IPS-20b (cell line): ENCODE data around the gene LANCL2.

ENCODE experiments used
- H3K27ac ChIP-seq: one replicate; pipeline ENCODE4 v1.5.1; 2013; ENCODE audit warnings: low read length
- H3K27me3 ChIP-seq: 2 replicates; pipeline ENCODE4 v1.6.1; 2013; ENCODE audit warnings: mild to moderate bottlenecking, low read length, inconsistent platforms; ENCODE audit not compliant: insufficient read depth
- H3K36me3 ChIP-seq: 2 replicates; pipeline ENCODE4 v1.6.1; 2013; ENCODE audit warnings: low read depth, mild to moderate bottlenecking, inconsistent platforms, low read length, moderate library complexity; ENCODE audit not compliant: insufficient read depth
- H3K4me1 ChIP-seq: 2 replicates; pipeline ENCODE4 v1.6.1; 2013; ENCODE audit warnings: mild to moderate bottlenecking, control low read depth, inconsistent platforms, low read length, moderate library complexity; ENCODE audit not compliant: insufficient read depth
- H3K4me3 ChIP-seq: 2 replicates; pipeline ENCODE4 v1.5.1; 2013; ENCODE audit warnings: mild to moderate bottlenecking, low read length, inconsistent platforms
- H3K9ac ChIP-seq: 2 replicates; pipeline ENCODE4 v1.6.1; 2013; ENCODE audit warnings: low read depth, mild to moderate bottlenecking, inconsistent platforms, low read length, moderate library complexity
- H3K9me3 ChIP-seq: 2 replicates; pipeline ENCODE4 v1.6.1; 2013; ENCODE audit warnings: mild to moderate bottlenecking, low read depth, low read length, inconsistent platforms; ENCODE audit not compliant: insufficient read depth

Gene LANCL2

GRCh38 chr7:55431898-55432297 is 66.8 kb downstream of the LANCL2 start:
- peaks cover 5% of the 10 kb centered on the region; the same call in 1 of the 2 replicates for H3K4me1 ChIP-seq
- no peaks in the 10 kb centered on the region for H3K9me3 ChIP-seq
- no peaks in the 10 kb centered on the region for H3K27me3 ChIP-seq
- no peak overlapping the region for H3K9ac ChIP-seq
- no peak overlapping the region for H3K4me3 ChIP-seq
- H3K36me3 ChIP-seq = no peaks in the 10 kb centered on the region
- no peak overlapping the region for H3K27ac ChIP-seq

- Histone ChIP-seq H3K4me3 (no peak overlapping the region), H3K9ac (no peak overlapping the region)
These were observed 67.4 kb downstream of the LANCL2 start for GRCh38 chr7:55432506-55432905.

GRCh38 chr7:55432939-55433784 is 68.0 kb downstream of the LANCL2 start:
- no peaks in the 10 kb centered on the region for H3K9me3 ChIP-seq
- no peak overlapping the region for H3K9ac ChIP-seq
- no peaks in the 10 kb centered on the region for H3K36me3 ChIP-seq
- no peaks in the 10 kb centered on the region for H3K27me3 ChIP-seq
- no peaks in the 10 kb centered on the region for H3K4me1 ChIP-seq
- no peak overlapping the region for H3K27ac ChIP-seq
- H3K4me3 ChIP-seq = no peak overlapping the region

More at GRCh38 chr7:55432506-55432905, 67.4 kb downstream of the LANCL2 start:
- Histone ChIP-seq H3K4me1 (no peaks in the 10 kb centered on the region; the same call in 1 of the 2 replicates), H3K27me3 (no peaks in the 10 kb centered on the region), H3K36me3 (no peaks in the 10 kb centered on the region), H3K27ac (no peak overlapping the region), H3K9me3 (no peaks in the 10 kb centered on the region)

DNA sequence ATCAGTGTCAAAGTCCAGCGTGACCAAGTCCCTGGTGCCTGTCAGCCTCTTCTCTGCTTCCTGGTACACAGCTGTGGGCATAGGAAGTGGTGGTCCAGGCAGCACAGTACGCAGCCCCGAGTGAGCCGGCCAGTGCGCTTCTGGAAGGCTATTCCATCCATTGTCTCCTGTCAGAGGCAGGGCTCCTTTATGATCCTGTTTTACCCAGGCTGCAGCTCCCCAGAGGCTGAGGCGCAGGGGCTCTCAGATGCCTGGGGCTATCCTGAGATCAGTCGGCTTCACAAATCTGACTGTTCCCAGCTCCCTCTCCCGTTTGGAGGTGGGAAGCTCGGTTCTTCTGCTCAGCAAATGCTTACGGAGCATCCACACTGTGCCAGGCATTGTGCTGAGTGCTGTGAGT is 70.3 kb downstream of the LANCL2 start:
- H3K4me3 ChIP-seq = no peak overlapping the region
- no peak overlapping the region for H3K27ac ChIP-seq
- no peak overlapping the region for H3K9ac ChIP-seq
- H3K4me1 ChIP-seq = no peaks in the 10 kb centered on the region
- H3K27me3 ChIP-seq = no peaks in the 10 kb centered on the region
- H3K36me3 ChIP-seq = no peaks in the 10 kb centered on the region
- no peaks in the 10 kb centered on the region for H3K9me3 ChIP-seq

DNA sequence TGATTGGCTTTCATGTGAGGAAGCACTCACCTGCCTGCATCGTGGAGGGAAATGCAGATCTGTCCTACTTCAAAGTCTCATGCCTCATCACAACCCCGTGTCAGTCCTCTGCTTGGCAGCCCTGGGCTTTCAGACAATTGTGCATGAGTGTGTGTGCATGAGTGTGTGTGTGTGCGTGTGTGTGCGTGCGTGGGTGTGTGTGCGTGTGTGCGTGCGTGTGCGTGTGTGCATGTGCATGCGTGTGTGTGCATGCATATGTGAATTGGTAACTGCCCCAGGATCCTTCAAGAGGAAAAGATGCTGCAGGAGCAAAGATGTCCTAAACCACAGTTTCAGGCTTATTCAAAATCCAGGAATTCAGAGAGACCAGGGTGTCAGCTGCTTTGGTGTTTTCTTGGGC is 71.3 kb downstream of the LANCL2 start:
- H3K4me1 ChIP-seq = no peaks in the 10 kb centered on the region
- no peaks in the 10 kb centered on the region for H3K27me3 ChIP-seq
- H3K27ac ChIP-seq = no peak overlapping the region
- no peaks in the 10 kb centered on the region for H3K36me3 ChIP-seq
- no peak overlapping the region for H3K4me3 ChIP-seq
- no peak overlapping the region for H3K9ac ChIP-seq
- H3K9me3 ChIP-seq = no peaks in the 10 kb centered on the region

GRCh38 chr7:55437375-55437774 is 72.2 kb downstream of the LANCL2 start:
- no peak overlapping the region for H3K27ac ChIP-seq
- H3K27me3 ChIP-seq = no peaks in the 10 kb centered on the region
- H3K9ac ChIP-seq = no peak overlapping the region
- no peaks in the 10 kb centered on the region for H3K36me3 ChIP-seq
- H3K9me3 ChIP-seq = no peaks in the 10 kb centered on the region
- H3K4me1 ChIP-seq = no peaks in the 10 kb centered on the region
- no peak overlapping the region for H3K4me3 ChIP-seq

DNA sequence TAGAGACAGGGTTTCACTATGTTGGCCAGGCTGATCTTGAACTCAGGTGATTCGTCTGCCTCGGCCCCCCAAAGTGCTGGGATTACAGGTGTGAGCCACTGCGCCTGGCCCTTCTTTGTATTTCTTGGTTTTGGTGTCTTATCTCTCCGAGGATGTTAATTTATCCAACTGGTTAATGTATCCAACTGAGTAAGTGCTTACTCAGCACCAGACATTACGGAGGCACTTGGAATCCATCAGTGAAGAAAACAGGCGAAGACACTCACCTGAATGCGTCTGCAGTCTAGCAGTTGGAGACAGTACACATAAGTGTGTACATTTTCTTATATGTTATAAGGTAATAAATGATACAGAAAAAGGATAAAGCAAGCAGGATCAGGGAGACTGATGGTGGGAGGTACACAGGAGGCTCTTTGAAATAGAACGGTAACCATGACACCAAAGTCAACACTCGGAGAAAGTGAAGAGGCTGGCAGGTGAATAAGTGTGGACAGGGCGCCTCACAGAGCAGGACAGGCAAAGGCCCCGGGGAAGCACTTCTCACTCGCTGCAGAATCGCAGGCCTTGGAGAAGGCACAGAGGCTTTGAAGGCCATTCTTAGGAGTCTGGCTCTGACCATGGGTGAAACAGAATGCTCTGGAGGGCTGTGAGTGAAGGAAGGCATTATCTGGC is 73.1 kb downstream of the LANCL2 start:
- Histone ChIP-seq H3K4me1 (no peaks in the 10 kb centered on the region), H3K4me3 (no peak overlapping the region), H3K36me3 (no peaks in the 10 kb centered on the region), H3K9me3 (no peaks in the 10 kb centered on the region), H3K9ac (no peak overlapping the region), H3K27me3 (no peaks in the 10 kb centered on the region), H3K27ac (no peak overlapping the region)

GRCh38 chr7:55438757-55439525 is 73.8 kb downstream of the LANCL2 start:
- H3K27ac ChIP-seq = no peak overlapping the region
- no peaks in the 10 kb centered on the region for H3K27me3 ChIP-seq
- no peaks in the 10 kb centered on the region for H3K9me3 ChIP-seq
- no peak overlapping the region for H3K4me3 ChIP-seq
- H3K4me1 ChIP-seq = no peaks in the 10 kb centered on the region
- no peaks in the 10 kb centered on the region for H3K36me3 ChIP-seq
- no peak overlapping the region for H3K9ac ChIP-seq

DNA sequence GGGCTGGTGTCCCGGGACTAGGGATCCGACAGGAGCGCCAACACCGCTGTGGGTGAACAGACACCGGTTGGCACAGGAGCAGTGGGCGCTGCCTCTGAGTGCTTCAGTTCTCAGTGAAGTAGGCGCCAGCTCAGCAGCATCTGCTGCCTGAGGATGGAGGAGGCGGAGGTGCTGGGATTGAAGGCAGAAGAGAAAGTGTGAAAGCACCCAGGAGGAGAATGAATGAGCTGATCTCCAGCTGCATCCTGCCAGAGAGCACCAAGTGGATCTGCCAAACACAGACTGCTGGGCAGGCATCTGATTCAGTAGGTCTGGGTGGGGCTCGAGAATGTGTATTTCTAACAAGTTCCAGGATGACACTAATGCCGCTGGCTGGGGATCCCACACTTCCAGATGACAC is 74.5 kb downstream of the LANCL2 start:
- Histone ChIP-seq H3K27me3 (no peaks in the 10 kb centered on the region), H3K4me1 (no peaks in the 10 kb centered on the region), H3K9me3 (no peaks in the 10 kb centered on the region), H3K27ac (no peak overlapping the region), H3K4me3 (no peak overlapping the region), H3K36me3 (no peaks in the 10 kb centered on the region), H3K9ac (no peak overlapping the region)

DNA sequence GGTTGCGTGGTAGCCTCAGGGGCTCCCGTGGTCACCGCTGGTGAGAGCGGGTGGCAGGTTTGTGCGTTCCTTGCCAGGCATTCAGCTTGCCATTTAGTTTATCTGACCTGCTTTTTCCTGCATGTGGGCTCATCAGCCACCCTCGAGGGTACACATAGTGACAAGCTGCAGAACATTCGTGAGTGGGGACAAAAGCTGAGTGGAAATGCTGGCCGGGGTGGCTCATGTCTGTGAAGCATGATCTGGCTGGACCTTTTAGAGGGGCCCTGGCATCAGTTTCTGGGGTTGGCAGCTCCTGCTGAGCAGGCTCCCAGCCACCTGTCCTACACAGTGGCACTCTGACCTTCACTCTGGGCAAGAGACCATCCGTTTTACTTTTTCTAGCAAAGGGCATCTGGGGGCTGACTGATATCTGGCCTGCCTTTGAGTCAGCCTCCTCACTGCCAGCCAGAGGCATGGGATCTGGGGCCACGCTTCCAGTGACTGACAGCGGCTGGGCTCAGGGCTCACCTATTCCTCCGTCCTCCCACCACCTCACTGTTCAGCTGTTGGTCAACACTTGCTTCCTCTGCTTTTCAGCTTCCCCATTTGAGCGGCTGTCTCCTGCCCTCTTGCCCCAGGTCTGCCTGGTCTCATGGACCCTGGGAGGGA is 75.0 kb downstream of the LANCL2 start:
- H3K9me3 ChIP-seq = no peaks in the 10 kb centered on the region
- H3K9ac ChIP-seq = no peak overlapping the region
- no peak overlapping the region for H3K4me3 ChIP-seq
- H3K36me3 ChIP-seq = no peaks in the 10 kb centered on the region
- H3K27ac ChIP-seq = no peak overlapping the region
- H3K4me1 ChIP-seq = no peaks in the 10 kb centered on the region
- H3K27me3 ChIP-seq = no peaks in the 10 kb centered on the region

DNA sequence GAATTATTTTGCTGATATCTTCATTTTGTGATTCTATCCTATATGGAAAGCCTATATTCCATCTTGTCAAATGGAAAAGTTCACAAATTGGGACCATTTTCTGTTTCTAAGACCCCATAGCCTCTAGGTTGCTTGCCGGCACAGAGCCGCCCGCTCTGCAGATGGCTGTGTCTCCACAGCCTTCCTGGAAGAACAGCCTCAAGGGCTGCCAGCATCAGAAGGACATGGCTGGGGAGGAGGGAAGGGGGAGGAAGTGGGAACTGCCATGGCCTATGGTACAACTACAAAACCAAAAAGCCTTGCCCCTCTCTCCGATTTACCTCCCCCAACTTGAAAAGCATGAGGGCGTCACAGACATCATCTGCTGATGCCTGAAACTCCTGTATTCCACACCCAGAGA is 75.9 kb downstream of the LANCL2 start:
- Histone ChIP-seq H3K36me3 (no peaks in the 10 kb centered on the region), H3K27me3 (no peaks in the 10 kb centered on the region), H3K9me3 (no peaks in the 10 kb centered on the region), H3K4me3 (no peak overlapping the region), H3K9ac (no peak overlapping the region), H3K4me1 (no peaks in the 10 kb centered on the region), H3K27ac (no peak overlapping the region)
